Stimulated activated CD4-positive, alpha-beta T cell treated with anti-CD3 and anti-CD28 coated beads, Interleukin-12 subunit alpha, Interleukin-12 subunit beta, amount 100 ng/mL, for 48 hours (primary cell): ENCODE results near the gene TMTC1.
"Not testable (repeated sequence)": the region's sequence is repeated elsewhere in the genome, so short reads cannot be mapped to it uniquely, and the experiment has no call there.

Experiments
- DNase-seq, 3 donors: peaks; one replicate each; pipeline ENCODE4 v3.0.0-alpha.2; 2020; ENCODE audit warnings: low read depth in 2 of 3, low spot score in 1 of 3

TMTC1 gene

GRCh38 chr12:29783773-29784666 is at the start of gene TMTC1:
TSS of gene TMTC1 (minus strand) at chr12:29783942. CDS start at chr12:29783751, 191 bp downstream.
- DNase-seq = no peak

- DNase-seq = no peak
These were observed 47.4 kb upstream of the TMTC1 start for GRCh38 chr12:29831173-29831572.

- no peak for DNase-seq
These were observed 46.6 kb upstream of the TMTC1 start for GRCh38 chr12:29830391-29830790.

GRCh38 chr12:29818916-29819623 is 35.3 kb upstream of the TMTC1 start:
- DNase-seq = no peak

- DNase-seq = no peak
These were observed 33.4 kb upstream of the TMTC1 start for GRCh38 chr12:29816874-29817725.

- DNase-seq = not testable (repeated sequence)
These were observed 26.0 kb upstream of the TMTC1 start for GRCh38 chr12:29809616-29810361.

GRCh38 chr12:29807129-29807528 is 23.4 kb upstream of the TMTC1 start:
- no peak for DNase-seq

GRCh38 chr12:29804019-29804418 is 20.3 kb upstream of the TMTC1 start:
- no peak for DNase-seq

- DNase-seq = no peak
These were observed 15.8 kb upstream of the TMTC1 start for GRCh38 chr12:29799591-29799990.

GRCh38 chr12:29797565-29798355 is 14.0 kb upstream of the TMTC1 start:
- no peak for DNase-seq

GRCh38 chr12:29796823-29797263 is 13.1 kb upstream of the TMTC1 start:
- no peak for DNase-seq

- DNase-seq = no peak
These were observed 12.0 kb upstream of the TMTC1 start for GRCh38 chr12:29795715-29796114.

- DNase-seq = no peak
These were observed 11.1 kb upstream of the TMTC1 start for GRCh38 chr12:29794862-29795261.

GRCh38 chr12:29792853-29793252 is 9.1 kb upstream of the TMTC1 start:
- DNase-seq = no peak

GRCh38 chr12:29792132-29792531 is 8.4 kb upstream of the TMTC1 start:
- no peak for DNase-seq

GRCh38 chr12:29782871-29783772 is 620 bp downstream of the TMTC1 start:
- peak in 1 of 3 donors; percentile 0 for DNase-seq

GRCh38 chr12:29782285-29782870 is 1.4 kb downstream of the TMTC1 start:
- peak in 1 of 3 donors; percentile 0 for DNase-seq

GRCh38 chr12:29781705-29782266 is 2.0 kb downstream of the TMTC1 start:
- no peak for DNase-seq
